HEK293 (cell line): ENCODE measurements around the gene EVC2.

Source experiments
- CTCF ChIA-PET: fragments of 350-600 bp; formaldehyde crosslinking; extraction: SDS; loops from one replicate; lab custom pipeline; 2021; ENCODE audit warnings: antibody characterized with exemption; lab: Yijun Ruan, JAX
- POLR2A ChIA-PET: fragments of 300-600 bp; formaldehyde crosslinking; extraction: SDS; loops from one replicate; lab custom pipeline; 2020; ENCODE audit warnings: antibody characterized with exemption, inconsistent platforms; lab: Yijun Ruan, JAX
- H3K27ac ChIP-seq: fragments of 200-500 bp; sonication (Bioruptor generic); 2 replicates; pipeline ENCODE4 v1.5.1; 2014; ENCODE audit warnings: low read depth, low read length, control low read depth, inconsistent platforms; ENCODE audit errors: extremely low read depth
- H3K36me3 ChIP-seq, 2 experiments: fragments of 200-500 bp in 1 of 2; sonication (Bioruptor generic) in 1 of 2; 1 replicate in 1 of 2; 2 replicates in 1 of 2; pipeline ENCODE4 v1.5.1; 2014 to 2017; ENCODE audit warnings: inconsistent platforms in 2 of 2, low read length in 2 of 2; ENCODE audit not compliant: control insufficient read depth in 2 of 2, insufficient read depth in 1 of 2
- H3K4me1 ChIP-seq: fragments of 200-500 bp; sonication (Bioruptor generic); 2 replicates; pipeline ENCODE4 v1.5.1; 2014; ENCODE audit warnings: mild to moderate bottlenecking, low read length, inconsistent platforms; ENCODE audit not compliant: control insufficient read depth, insufficient read depth
- H3K4me3 ChIP-seq: 2 replicates; pipeline ENCODE4 v1.5.1; 2011; ENCODE audit warnings: low read depth, mild to moderate bottlenecking, control low read depth, low read length, moderate library complexity
- H3K9me3 ChIP-seq: fragments of 200-500 bp; sonication (Bioruptor generic); 2 replicates; pipeline ENCODE4 v1.5.1; 2014; ENCODE audit warnings: low read depth, low read length, inconsistent platforms; ENCODE audit not compliant: control insufficient read depth, insufficient read depth
- BCL11B ChIP-seq: fragments of 450-650 bp; formaldehyde crosslinking; IDR thresholded peaks from 2 replicates; pipeline ENCODE4 v1.5.1; 2016; ENCODE audit warnings: low read depth, missing biosample characterization, missing genetic modification characterization
- GLIS2 ChIP-seq: fragments of 450-650 bp; formaldehyde crosslinking; IDR thresholded peaks from 2 replicates; pipeline ENCODE4 v1.5.1; 2016; ENCODE audit warnings: missing biosample characterization, missing genetic modification characterization
- KLF1 ChIP-seq: fragments of 450-650 bp; formaldehyde crosslinking; IDR thresholded peaks from 2 replicates; pipeline ENCODE4 v1.5.1; 2016; ENCODE audit warnings: missing biosample characterization, missing genetic modification characterization
- MYNN ChIP-seq: fragments of 450-650 bp; formaldehyde crosslinking; IDR thresholded peaks from 2 replicates; pipeline ENCODE4 v1.5.1; 2016; ENCODE audit warnings: missing biosample characterization, missing genetic modification characterization, borderline replicate concordance
- ZBTB10 ChIP-seq: fragments of 450-650 bp; formaldehyde crosslinking; IDR thresholded peaks from 2 replicates; pipeline ENCODE4 v1.5.1; 2016; ENCODE audit warnings: missing biosample characterization, missing genetic modification characterization
- ZBTB20 ChIP-seq: fragments of 450-650 bp; formaldehyde crosslinking; IDR thresholded peaks from 2 replicates; pipeline ENCODE4 v1.5.1; 2016; ENCODE audit warnings: missing biosample characterization, missing genetic modification characterization
- ZBTB6 ChIP-seq: fragments of 450-650 bp; formaldehyde crosslinking; IDR thresholded peaks from 2 replicates; pipeline ENCODE4 v1.5.1; 2017; ENCODE audit warnings: missing biosample characterization, missing genetic modification characterization
- ZFHX2 ChIP-seq: fragments of 450-650 bp; formaldehyde crosslinking; conservative IDR thresholded peaks from 2 replicates; pipeline ENCODE4 v1.5.1; 2016; ENCODE audit warnings: missing biosample characterization, missing genetic modification characterization
- ZNF175 ChIP-seq: fragments of 450-650 bp; formaldehyde crosslinking; IDR thresholded peaks from 2 replicates; pipeline ENCODE4 v1.5.1; 2016; ENCODE audit warnings: missing biosample characterization, missing genetic modification characterization
- ZNF302 ChIP-seq: fragments of 450-650 bp; formaldehyde crosslinking; IDR thresholded peaks from 2 replicates; pipeline ENCODE4 v1.5.1; 2016; ENCODE audit warnings: missing biosample characterization, missing genetic modification characterization, low read depth
- ZNF324 ChIP-seq: fragments of 450-650 bp; formaldehyde crosslinking; IDR thresholded peaks from 2 replicates; pipeline ENCODE4 v1.5.1; 2016; ENCODE audit warnings: missing biosample characterization, missing genetic modification characterization
- ZNF501 ChIP-seq: fragments of 450-650 bp; formaldehyde crosslinking; IDR thresholded peaks from 2 replicates; pipeline ENCODE4 v1.5.1; 2016; ENCODE audit warnings: missing biosample characterization, missing genetic modification characterization
- ZNF510 ChIP-seq: fragments of 450-650 bp; formaldehyde crosslinking; IDR thresholded peaks from 2 replicates; pipeline ENCODE4 v1.5.1; 2018; ENCODE audit warnings: mild to moderate bottlenecking, missing genetic modification characterization, missing biosample characterization; ENCODE audit not compliant: insufficient replicate concordance
- ZNF560 ChIP-seq: fragments of 450-650 bp; formaldehyde crosslinking; IDR thresholded peaks from 2 replicates; pipeline ENCODE4 v1.5.1; 2017; ENCODE audit warnings: missing biosample characterization, missing genetic modification characterization, borderline replicate concordance
- ZNF610 ChIP-seq: fragments of 450-650 bp; formaldehyde crosslinking; IDR thresholded peaks from 2 replicates; pipeline ENCODE4 v1.5.1; 2016; ENCODE audit warnings: missing biosample characterization, missing genetic modification characterization, borderline replicate concordance
- ZNF623 ChIP-seq: fragments of 450-650 bp; formaldehyde crosslinking; IDR thresholded peaks from 2 replicates; pipeline ENCODE4 v1.5.1; 2016; ENCODE audit warnings: missing biosample characterization, missing genetic modification characterization
- ZNF792 ChIP-seq: fragments of 450-650 bp; formaldehyde crosslinking; IDR thresholded peaks from 2 replicates; pipeline ENCODE4 v1.5.1; 2016; ENCODE audit warnings: missing biosample characterization, missing genetic modification characterization
- ZNF830 ChIP-seq: fragments of 450-650 bp; IDR thresholded peaks from 2 replicates; pipeline ENCODE4 v1.5.0; 2018; ENCODE audit warnings: missing biosample characterization, missing genetic modification characterization, low read depth, mild to moderate bottlenecking, moderate library complexity
- ZNF837 ChIP-seq: fragments of 450-650 bp; formaldehyde crosslinking; IDR thresholded peaks from 2 replicates; pipeline ENCODE4 v1.5.1; 2016; ENCODE audit warnings: missing biosample characterization, missing genetic modification characterization
- ZSCAN23 ChIP-seq: fragments of 450-650 bp; formaldehyde crosslinking; IDR thresholded peaks from 2 replicates; pipeline ENCODE4 v1.5.1; 2016; ENCODE audit warnings: missing biosample characterization, missing genetic modification characterization
- TF ChIP-seq, protein P1 (sequence below): fragments of 450-650 bp; formaldehyde crosslinking; IDR thresholded peaks from 2 replicates; pipeline ENCODE4 v1.5.1; 2016; ENCODE audit warnings: missing biosample characterization, missing genetic modification characterization
- TF ChIP-seq, protein P2 (sequence below): fragments of 450-650 bp; formaldehyde crosslinking; IDR thresholded peaks from 2 replicates; pipeline ENCODE4 v1.5.1; 2016; ENCODE audit warnings: missing biosample characterization, missing genetic modification characterization, borderline replicate concordance

Gene EVC2

DNA sequence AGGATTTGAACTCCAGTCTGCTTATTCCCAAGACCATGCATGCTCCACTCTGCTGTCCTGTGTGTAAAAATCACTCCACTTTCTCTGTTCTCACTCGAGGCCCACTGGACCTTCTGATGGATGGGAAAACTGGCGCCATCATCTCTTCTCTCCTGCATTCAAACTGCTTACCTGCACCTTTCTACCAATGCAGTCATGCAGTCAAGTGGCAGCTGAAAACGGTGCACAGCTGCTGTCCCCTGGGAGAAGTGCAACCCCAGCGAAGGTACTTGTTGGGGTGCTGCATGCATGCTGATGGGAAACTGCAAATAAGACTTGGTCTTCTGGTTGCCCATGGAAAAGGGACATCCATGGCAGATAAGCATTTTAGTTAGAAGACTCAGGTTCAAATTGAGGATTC lies 147.1 kb downstream of the EVC2 start:
- Histone ChIP-seq H3K36me3 (no peaks in the 10 kb centered on the region), H3K27ac (no peak overlapping the region), H3K4me1 (no peaks in the 10 kb centered on the region), H3K9me3 (no peaks in the 10 kb centered on the region), H3K4me3 (no peak overlapping the region)
- POLR2A ChIA-PET, result no interaction called here
- CTCF ChIA-PET, result no interaction called here
- TF ChIP-seq BCL11B (tag by site-specific recombination) (no peak), ZNF501 (tag by site-specific recombination) (no peak), ZNF324 (no peak), GLIS2 (tag by site-specific recombination) (no peak), ZNF830 (tag by site-specific recombination) (no peak), KLF1 (tag by site-specific recombination) (no peak), ZBTB20 (tag by site-specific recombination) (no peak), ZNF302 (no peak), ZNF510 (tag by site-specific recombination) (no peak)

- no peak for TF ChIP-seq ZNF610
- TF ChIP-seq, protein P1, sequence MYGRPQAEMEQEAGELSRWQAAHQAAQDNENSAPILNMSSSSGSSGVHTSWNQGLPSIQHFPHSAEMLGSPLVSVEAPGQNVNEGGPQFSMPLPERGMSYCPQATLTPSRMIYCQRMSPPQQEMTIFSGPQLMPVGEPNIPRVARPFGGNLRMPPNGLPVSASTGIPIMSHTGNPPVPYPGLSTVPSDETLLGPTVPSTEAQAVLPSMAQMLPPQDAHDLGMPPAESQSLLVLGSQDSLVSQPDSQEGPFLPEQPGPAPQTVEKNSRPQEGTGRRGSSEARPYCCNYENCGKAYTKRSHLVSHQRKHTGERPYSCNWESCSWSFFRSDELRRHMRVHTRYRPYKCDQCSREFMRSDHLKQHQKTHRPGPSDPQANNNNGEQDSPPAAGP, result no peak
- TF ChIP-seq ZNF175 (tag by site-specific recombination), result no peak
- no peak for TF ChIP-seq ZNF623 (tag by site-specific recombination)
- TF ChIP-seq ZNF837, result no peak
- TF ChIP-seq ZBTB6, result no peak
- TF ChIP-seq ZNF560 (tag by site-specific recombination), result no peak
- TF ChIP-seq ZNF792 (tag by site-specific recombination), result no peak
- no peak overlapping the region for H3K4me3 ChIP-seq
- H3K36me3 ChIP-seq, result no peaks in the 10 kb centered on the region
- POLR2A ChIA-PET, result no interaction called here
- CTCF ChIA-PET, result no interaction called here
- H3K27ac ChIP-seq, result no peak overlapping the region
- no peaks in the 10 kb centered on the region for H3K9me3 ChIP-seq
- no peaks in the 10 kb centered on the region for H3K4me1 ChIP-seq
Observed at GRCh38 chr4:5558502-5558901, 149.9 kb downstream of the EVC2 start.

DNA sequence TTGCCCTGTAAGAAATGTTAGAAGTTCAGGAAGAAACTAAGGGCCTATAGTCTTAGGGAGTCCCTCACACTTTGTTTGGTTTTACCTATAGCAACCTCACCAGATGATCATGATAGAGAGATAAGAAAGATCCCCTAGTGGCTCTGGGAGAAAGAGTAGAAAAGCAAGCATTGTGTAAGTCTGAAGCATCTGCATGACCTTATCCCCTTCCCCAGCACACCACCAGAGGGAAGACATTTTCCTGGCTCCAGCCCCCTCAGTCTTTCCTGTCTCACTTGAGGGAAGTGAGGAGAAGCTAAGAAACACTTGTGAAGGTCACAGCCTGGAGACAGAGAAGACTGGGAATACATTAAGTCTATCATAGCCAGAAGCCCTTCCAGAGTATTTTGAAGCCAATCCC lies 154.0 kb downstream of the EVC2 start:
- ChIA-PET CTCF (no interaction called here), POLR2A (no interaction called here)
- Histone ChIP-seq H3K36me3 (no peaks in the 10 kb centered on the region), H3K4me1 (no peaks in the 10 kb centered on the region), H3K4me3 (no peak overlapping the region), H3K9me3 (no peaks in the 10 kb centered on the region), H3K27ac (no peak overlapping the region)
- TF ChIP-seq ZNF501 (tag by site-specific recombination) (no peak), ZFHX2 (no peak), MYNN (no peak), ZBTB10 (no peak), ZSCAN23 (no peak)
- TF ChIP-seq, protein P2, sequence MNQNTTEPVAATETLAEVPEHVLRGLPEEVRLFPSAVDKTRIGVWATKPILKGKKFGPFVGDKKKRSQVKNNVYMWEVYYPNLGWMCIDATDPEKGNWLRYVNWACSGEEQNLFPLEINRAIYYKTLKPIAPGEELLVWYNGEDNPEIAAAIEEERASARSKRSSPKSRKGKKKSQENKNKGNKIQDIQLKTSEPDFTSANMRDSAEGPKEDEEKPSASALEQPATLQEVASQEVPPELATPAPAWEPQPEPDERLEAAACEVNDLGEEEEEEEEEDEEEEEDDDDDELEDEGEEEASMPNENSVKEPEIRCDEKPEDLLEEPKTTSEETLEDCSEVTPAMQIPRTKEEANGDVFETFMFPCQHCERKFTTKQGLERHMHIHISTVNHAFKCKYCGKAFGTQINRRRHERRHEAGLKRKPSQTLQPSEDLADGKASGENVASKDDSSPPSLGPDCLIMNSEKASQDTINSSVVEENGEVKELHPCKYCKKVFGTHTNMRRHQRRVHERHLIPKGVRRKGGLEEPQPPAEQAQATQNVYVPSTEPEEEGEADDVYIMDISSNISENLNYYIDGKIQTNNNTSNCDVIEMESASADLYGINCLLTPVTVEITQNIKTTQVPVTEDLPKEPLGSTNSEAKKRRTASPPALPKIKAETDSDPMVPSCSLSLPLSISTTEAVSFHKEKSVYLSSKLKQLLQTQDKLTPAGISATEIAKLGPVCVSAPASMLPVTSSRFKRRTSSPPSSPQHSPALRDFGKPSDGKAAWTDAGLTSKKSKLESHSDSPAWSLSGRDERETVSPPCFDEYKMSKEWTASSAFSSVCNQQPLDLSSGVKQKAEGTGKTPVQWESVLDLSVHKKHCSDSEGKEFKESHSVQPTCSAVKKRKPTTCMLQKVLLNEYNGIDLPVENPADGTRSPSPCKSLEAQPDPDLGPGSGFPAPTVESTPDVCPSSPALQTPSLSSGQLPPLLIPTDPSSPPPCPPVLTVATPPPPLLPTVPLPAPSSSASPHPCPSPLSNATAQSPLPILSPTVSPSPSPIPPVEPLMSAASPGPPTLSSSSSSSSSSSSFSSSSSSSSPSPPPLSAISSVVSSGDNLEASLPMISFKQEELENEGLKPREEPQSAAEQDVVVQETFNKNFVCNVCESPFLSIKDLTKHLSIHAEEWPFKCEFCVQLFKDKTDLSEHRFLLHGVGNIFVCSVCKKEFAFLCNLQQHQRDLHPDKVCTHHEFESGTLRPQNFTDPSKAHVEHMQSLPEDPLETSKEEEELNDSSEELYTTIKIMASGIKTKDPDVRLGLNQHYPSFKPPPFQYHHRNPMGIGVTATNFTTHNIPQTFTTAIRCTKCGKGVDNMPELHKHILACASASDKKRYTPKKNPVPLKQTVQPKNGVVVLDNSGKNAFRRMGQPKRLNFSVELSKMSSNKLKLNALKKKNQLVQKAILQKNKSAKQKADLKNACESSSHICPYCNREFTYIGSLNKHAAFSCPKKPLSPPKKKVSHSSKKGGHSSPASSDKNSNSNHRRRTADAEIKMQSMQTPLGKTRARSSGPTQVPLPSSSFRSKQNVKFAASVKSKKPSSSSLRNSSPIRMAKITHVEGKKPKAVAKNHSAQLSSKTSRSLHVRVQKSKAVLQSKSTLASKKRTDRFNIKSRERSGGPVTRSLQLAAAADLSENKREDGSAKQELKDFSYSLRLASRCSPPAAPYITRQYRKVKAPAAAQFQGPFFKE (tag by site-specific recombination), result no peak
